NOMO-1 treated with DMSO at 0.1 percent for 48 hours (cell line): ENCODE measurements around the gene CENPM.

ENCODE experiments used
- DNase-seq: peaks from one replicate; lab custom pipeline; 2025; ENCODE audit not compliant: unreplicated experiment; lab: John Stamatoyannopoulos, UW

CENPM gene

GRCh38 chr22:41933411-41934177 is 13.4 kb downstream of the CENPM start:
- DNase-seq: no peak

DNA sequence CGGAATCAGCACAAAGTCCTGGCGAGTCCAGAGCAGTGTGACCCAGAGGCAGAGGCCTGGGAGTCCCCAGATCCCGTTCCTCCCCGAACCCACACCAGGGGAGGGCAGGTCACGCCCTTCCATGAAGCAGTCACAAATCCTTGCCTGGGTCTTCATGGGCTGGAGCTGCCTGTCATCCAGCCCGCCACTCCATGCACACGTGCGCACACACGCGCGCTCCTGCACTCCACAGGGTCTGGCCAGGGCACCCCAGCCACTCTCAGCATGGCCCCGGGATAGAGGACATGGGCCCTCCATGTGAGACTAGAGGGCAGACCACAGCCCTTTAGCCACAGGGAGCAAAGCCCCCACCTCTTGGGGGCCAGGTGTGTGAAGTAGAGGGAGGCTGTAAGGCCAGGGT is 14.6 kb downstream of the CENPM start:
- DNase-seq: no peak

DNA sequence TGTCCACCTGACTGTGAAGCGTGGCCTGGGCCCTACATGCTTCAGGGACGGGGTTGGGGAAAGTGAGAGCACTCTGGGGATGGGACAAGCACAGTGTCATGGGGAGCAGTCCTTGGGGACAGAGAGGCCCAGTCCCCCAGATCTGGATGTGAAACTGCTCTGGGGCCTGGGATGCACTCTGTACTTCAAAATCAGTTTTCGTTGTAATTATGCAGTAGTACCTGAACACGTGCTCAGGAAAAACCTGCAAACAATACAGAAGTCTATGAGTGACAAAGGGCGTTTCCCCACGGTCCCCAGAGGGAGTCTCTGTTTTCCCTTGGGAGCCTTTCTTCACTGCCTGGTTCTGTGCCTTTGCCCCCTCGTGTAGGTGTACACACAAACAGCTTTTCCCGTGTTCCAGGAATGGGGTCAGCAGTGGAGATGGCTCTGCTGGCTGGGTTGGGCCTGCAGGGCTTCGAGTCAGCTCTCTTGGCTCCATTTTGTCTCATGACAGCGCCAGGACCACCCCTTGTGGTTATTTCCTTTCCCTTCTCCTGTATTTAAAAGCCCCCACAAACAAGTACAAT is 15.2 kb downstream of the CENPM start:
- no peak for DNase-seq

- no peak for DNase-seq
Measured at GRCh38 chr22:41929418-41929810, 17.5 kb downstream of the CENPM start.

- no peak for DNase-seq
Measured at GRCh38 chr22:41928593-41929417, 18.1 kb downstream of the CENPM start.

DNA sequence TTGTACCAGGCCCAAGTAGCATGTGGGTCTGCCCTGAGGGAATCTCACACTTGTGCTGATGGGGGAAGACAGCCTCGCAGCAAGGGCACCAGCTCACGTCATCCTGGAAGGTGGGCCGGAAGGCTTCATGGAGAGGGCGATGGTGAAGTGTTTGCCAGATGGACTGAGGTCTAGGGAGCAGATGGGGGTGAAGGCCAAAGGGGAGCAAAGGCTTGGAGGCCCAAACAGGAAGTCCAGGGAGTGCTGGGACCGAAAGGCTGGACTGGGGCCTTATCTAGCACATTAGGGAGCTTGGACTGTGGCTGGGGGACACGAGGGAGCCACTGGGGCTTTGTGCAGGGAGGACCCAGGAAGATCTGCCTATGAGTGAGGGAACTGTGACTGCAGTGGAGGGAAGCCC is 19.1 kb downstream of the CENPM start:
- no peak for DNase-seq

GRCh38 chr22:41925783-41926460 is 21.0 kb downstream of the CENPM start:
- peak; percentile 49 for DNase-seq

- DNase-seq: no peak
Measured at GRCh38 chr22:41923595-41924276, 23.2 kb downstream of the CENPM start.

GRCh38 chr22:41922940-41923594 is 23.9 kb downstream of the CENPM start:
- no peak for DNase-seq

GRCh38 chr22:41922328-41922727 is 24.6 kb downstream of the CENPM start:
- no peak for DNase-seq

- DNase-seq: peak; percentile 58
Measured at GRCh38 chr22:41920271-41920976, 26.5 kb downstream of the CENPM start.

- DNase-seq: peak; percentile 79
Measured at GRCh38 chr22:41919357-41920224, 27.4 kb downstream of the CENPM start.

GRCh38 chr22:41917903-41918791 is 28.8 kb downstream of the CENPM start:
- peak; percentile 57 for DNase-seq

DNA sequence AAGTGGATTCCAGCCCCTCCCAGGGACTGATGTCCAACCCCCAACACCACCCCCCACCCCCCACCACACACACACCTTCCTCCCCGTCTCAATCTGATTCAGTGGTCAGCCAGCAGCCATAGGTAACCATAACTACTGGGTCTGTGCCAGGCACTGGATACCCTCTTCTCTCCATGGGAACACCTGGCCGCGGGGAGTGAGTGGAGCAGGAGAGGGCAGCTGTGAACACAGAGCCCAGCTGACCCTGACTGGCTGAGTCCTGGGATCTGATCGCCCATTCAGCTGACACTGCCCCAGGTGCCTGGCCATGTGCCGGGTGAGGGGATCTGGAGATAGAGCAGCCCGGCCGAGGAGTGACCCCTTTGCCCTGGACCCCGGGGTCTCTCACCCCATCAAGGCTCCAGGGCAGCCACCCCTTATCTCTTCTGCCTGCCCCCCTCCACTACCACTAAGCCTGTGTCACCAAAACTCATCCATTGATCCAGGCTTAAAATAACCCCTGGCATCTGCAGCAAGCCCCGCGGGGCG is 29.5 kb downstream of the CENPM start:
- DNase-seq: no peak

DNA sequence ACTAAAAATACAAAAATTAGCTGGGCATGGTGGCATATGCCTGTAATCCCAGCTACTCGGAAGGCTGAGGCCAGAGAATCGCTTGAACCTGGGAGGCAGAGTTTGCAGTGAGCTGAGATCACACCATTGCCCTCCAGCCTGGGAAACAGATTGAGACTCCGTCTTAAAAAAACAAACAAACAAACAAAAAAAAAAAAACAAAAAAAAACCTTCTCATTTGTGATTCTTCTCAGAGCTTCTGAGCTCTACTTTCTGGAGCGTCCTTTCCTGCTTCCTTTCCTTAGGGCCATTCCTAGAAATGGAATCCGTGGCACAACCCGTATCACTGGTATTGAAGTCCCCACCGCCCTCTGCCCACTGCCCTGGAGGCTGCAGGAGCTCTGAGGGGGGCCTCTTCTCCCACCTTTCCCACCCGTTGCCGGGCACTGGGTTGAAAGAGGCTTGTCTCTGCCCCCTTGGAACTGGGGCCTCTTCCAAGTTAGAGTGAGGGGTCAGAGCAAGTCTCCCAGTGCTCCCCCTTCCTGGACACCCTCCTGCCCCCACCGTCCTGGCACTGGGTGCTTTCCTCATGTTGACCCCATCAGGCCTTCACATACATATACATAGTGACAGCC is 30.1 kb downstream of the CENPM start:
- DNase-seq: no peak

- DNase-seq: no peak
Measured at GRCh38 chr22:41915786-41916493, 31.0 kb downstream of the CENPM start.
